Measurements from ENCODE around the gene CLC.
"Not testable (repeated sequence)": the region's sequence is repeated elsewhere in the genome, so short reads cannot be mapped to it uniquely, and the experiment has no call there.

The CLC gene

GRCh38 chr19:39737891-39738290 is at the start of gene CLC:
TSS of gene CLC (minus strand) at chr19:39738029. CDS start at chr19:39737952, 77 bp downstream.
- DNase-seq: peak; percentile 68

DNA sequence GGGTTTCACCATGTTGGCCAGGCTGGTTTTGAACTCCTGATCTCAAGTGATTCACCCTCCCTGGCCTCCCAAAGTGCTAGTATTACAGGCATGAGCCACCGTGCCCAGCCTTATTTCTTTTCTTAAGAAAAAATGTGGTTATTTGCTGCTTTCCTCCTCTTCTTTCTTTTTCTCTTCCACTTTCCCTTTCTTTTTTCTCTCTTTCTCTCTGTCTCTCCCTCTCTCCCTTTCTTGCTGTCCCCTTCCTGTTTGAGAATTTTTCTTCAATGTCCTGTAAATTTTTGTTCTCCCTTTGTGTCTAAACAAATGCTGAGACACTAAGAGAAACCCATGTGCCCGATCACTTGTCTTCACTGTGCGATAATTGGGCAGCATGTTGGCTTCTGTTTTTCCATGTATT is 43.1 kb upstream of the CLC start:
- no peak for DNase-seq

- DNase-seq: no peak
These were observed 40.9 kb upstream of the CLC start, which contains the start of gene LEUTX for GRCh38 chr19:39778763-39779162. TSS of gene LEUTX (plus strand) at chr19:39778854. CDS start at chr19:39778921, 67 bp downstream.

DNA sequence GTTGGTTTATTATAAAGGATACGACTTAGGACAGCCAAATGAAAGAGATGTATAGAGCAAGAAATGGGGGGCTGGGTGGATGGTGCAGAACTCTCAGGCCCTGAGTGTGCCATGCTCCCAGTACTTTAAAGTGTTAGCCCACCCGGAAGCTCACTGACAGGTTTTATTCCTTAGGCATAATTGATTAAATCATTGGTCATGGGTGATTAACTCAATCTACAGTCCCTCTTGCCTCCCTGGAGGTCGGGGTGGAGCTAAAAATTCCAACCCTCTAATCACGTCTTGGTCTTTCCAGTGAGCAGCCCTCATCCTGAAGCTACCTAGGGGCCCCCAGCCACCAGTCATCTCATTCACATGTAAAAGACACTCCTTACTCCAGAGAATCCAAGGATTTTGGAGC is 31.0 kb upstream of the CLC start:
- no peak for DNase-seq

DNA sequence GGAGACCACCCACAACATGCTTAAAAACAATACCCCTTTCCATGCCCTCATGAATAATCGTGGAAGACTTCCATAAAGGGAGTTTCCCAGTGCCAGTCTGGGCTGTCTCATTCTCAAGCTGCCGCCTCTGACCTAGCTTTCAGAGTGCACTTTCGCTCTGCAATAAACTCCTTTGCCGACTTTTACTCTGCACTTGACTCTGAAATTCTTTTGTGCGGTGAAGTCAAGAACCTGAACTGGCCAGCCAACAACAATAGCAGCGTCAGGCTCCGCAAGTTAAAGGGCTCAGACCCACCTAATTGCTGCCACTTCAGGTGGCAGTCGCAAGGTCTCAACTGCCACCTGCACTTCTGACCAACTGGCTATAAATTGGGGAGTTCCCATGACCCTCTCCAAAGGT is 30.5 kb upstream of the CLC start:
- no peak for DNase-seq

DNA sequence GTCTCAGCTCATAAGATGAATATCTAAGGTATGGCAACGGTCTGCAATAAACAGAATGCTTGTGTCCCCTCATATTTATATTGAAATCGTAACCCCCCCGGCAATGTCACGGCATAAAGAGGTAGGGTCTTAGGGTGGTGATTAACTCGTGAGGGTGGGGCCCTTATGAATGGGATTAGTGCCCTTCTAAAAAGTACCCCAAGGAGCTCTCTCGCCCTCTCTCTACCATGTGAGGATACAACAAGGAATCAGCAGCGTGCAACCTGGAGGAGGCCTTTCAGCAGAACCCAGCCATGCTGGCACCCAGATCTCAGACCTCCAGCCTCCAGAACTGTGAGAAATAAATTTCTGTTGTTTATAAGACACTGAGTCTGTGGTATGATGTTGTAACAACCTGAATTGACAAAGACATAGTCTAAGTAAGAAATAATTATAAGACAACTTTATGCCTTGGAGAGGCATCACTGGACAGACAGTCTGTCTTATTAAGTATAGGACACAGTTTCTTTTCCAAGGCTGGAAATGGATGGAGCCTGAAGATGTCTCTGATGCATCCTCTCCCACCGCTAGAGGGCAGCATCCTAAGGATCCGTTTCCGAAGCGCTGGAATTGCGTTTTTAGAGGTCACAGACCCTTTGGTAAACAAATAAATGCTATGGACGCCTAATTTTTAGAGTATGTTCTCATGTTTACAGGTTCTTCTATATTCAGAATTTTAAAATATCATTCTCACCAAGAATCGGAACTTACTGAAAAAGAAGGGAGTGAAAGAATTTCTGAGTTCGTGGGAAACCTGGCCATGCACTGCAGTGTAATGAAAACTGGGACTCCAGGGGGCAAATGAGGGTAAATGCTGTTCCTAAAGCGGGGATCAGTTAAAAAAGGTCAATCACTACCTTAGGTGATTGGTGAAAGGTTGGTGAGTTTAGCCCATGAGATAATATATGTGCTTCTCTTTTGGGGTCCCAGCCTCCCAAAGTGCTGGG is 27.6 kb upstream of the CLC start:
- peak; percentile 64 for DNase-seq

DNA sequence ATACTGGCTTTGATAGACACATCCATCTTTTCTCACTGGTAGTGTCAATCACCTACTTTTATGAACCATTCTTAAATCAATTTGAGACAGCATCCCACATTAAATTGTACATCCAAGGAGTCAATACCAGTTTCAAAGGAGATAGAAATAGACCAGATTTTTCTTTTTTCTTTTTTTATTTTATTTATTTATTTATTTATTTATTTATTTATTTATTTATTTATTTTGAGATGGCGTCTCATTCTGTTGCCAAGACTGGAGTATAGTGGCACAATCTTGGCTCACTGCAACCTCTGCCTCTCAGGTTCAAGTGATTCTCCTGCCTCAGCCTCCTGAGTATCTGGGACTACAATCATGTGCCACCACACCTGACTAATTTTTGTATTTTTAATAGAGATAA is 24.0 kb upstream of the CLC start:
- not testable (repeated sequence) for DNase-seq

DNA sequence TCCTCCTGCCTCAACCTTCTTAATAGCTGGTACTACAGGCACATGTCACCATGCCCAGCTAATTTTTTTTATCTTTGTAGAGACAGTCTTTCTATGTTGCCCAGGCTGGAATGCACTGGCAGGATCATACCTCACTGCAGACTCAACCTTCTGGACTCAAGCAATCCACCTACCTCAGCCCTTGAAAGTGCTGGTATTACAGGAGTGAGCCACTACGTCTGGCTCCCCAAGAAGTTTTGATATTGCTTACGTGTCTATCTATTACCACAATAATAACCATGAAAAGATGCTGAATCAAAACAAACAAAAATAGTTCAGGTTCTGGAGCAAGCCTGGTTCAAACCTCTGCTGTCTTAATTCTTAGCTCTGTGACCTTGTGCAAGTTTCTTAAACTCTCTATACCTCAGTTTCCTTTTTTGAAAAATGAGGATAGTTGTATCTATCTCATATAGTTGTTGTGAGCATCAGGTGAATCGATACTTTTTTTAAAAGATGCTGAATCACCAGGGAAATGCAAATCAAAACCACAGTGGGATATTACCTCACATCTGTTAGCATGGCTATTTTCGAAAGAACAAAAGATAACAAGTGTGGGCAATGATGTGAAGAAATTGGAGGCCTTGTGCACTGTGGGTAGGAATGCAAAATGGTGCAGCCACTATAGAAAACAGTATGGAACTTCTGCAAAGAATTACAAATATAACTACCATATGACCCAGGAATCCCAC is 21.8 kb upstream of the CLC start:
- peak; percentile 64 for DNase-seq

DNA sequence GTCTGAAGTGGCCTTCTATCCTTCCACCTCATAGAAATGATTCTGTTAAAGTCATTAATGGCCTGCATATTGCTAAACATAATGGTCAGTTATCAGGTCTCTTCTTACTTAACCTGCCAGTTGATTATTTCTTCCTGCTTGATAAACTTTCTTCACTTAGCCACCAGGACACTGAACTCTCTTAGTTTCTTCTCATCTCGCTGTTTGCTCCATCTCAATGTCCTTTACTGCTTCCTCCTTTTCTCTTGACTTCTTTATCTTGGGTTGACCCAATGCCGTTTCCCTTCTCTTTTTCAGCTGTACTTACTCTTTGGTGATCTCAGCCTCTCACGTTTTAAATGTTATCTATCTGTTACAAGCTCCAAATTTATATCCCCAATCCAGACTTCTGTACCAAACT is 17.1 kb upstream of the CLC start:
- DNase-seq: peak; percentile 66

DNA sequence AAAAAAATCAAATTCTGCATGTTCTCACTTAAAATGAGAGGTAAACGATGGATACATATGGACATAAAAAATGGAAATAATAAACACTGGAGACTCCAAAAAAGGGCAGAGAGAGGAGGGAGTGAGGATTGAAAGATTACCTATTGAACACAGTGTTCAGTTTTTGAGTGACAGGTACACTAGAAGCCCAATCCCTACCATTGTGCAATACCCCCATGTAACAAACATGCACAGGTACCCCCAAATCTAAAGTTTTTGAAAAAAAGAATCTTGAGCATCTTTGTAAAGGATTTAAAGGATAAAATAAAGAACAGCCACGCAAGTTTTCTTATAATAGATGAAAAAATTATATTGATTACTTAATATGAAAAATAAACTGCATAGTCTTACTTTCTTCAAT is 16.7 kb upstream of the CLC start:
- no peak for DNase-seq

GRCh38 chr19:39752795-39753194 is 15.0 kb upstream of the CLC start:
- no peak for DNase-seq

GRCh38 chr19:39752390-39752789 is 14.6 kb upstream of the CLC start:
- no peak for DNase-seq

- peak; percentile 69 for DNase-seq
These were observed 12.2 kb upstream of the CLC start for GRCh38 chr19:39749981-39750380.

- DNase-seq: no peak
These were observed 9.2 kb upstream of the CLC start for GRCh38 chr19:39746836-39747529.

GRCh38 chr19:39745643-39746042 is 7.8 kb upstream of the CLC start:
- DNase-seq: peak; percentile 79

- DNase-seq: no peak
These were observed 2.6 kb upstream of the CLC start for GRCh38 chr19:39740395-39740794.

- peak; percentile 56 for DNase-seq
These were observed 985 bp upstream of the CLC start for GRCh38 chr19:39738814-39739213.

- no peak for DNase-seq
These were observed 478 bp downstream of the CLC start for GRCh38 chr19:39737351-39737750.

DNA sequence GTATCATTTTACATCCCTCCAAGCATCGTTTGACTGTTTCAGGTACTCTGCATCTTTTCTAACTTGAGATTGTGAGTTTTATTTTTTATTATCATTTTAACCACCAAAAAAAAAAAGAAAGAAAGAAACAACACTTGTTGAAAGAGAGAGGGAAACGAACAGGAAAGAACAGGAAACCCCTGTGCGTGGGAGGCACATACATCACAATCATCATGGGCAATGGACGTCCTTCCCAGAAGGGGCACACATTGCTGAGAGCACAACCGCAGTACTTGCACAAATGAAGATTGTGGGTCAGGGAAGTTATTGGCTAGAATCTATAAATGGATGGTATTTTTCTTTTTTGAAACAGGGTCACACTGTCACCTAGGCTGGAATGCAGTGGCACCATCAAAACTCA is 1.7 kb downstream of the CLC start:
- DNase-seq: no peak

GRCh38 chr19:39735688-39736087 is 2.1 kb downstream of the CLC start:
- DNase-seq: no peak

GRCh38 chr19:39733841-39734240 is 4.0 kb downstream of the CLC start:
- no peak for DNase-seq

DNA sequence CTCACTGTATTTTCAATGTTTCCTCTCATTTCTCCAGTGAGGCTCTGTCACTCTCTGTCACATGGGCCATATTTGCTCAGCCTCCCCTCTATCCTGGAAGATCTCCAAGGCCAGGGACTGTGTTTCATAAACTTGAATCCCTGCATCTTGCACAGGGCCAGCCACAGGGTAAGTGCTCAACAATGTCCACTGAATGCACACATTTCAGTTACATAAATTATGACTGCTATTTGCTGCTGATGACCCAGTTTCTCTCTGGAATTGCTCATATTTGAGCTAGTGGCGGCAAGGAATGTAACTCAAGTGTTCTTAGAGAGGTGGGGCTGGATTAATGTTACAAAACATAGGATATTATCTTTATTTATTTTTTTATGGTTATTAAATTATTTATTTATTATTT is 6.1 kb downstream of the CLC start:
- no peak for DNase-seq

DNA sequence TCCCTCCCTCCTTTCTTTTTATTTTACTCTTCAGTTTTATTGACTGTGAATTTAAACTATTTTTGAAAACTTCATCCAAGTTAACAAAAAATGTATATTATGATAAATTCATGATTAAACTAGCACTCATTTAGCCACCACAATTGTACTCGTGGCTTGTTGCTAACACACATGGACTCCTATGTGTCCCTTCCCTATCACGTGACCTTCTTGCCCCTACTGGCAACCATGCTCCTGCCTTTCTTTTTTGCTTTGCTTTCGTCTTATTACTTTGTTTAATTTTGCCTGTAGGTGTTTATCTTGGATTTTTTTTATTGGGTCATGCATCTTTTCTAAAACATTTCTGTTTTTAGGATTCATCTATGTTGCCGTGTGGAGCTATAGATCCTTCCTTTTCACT is 8.2 kb downstream of the CLC start:
- peak; percentile 29 for DNase-seq
